Measurements from ENCODE around the gene RAB3B. TPM values are rescaled to one million over a fixed set of nuclear protein-coding genes. Genes with fewer than 3 reads are reported as not detected.

The RAB3B gene
- 5.4 to 8.9 TPM (median 7.4 TPM) in 5 replicates for total RNA-seq (2022; extraction: Qiagen RNA extraction)

GRCh38 chr1:51990478-51990965, at the start of gene RAB3B:
Gene RAB3B (minus strand): TSS chr1:51990700. CDS start chr1:51977117, 13,583 bp downstream.

GRCh38 chr1:52033190-52034049, 42.9 kb upstream of the RAB3B start, which contains the start of gene KTI12:
Gene KTI12 (minus strand): TSS chr1:52033810. CDS start chr1:52033761, 49 bp downstream.

GRCh38 chr1:51878616-51879336, 111.7 kb downstream of the RAB3B start, which contains the start of gene NRDC:
Gene NRDC (minus strand): TSS chr1:51878727. CDS start chr1:51878615, 112 bp downstream.

Other genes with a start within 250 kb of the RAB3B start
- 68.2 to 87.3 TPM (median 84.9 TPM) in 5 replicates for gene NRDC, start 112.0 kb downstream of the RAB3B start, total RNA-seq (2022; extraction: Qiagen RNA extraction)
- gene KTI12, start 43.1 kb upstream of the RAB3B start, total RNA-seq (2022; extraction: Qiagen RNA extraction): 14.8 to 16.3 TPM (median 16.2 TPM) in 5 replicates
- gene TXNDC12, start 64.5 kb upstream of the RAB3B start, total RNA-seq (2022; extraction: Qiagen RNA extraction): 32.3 to 43.7 TPM (median 35.7 TPM) in 5 replicates
- 29.0 to 44.2 TPM (median 30.8 TPM) in 5 replicates for gene BTF3L4, start 65.6 kb upstream of the RAB3B start, total RNA-seq (2022; extraction: Qiagen RNA extraction)
- 7.9 to 10.0 TPM (median 8.6 TPM) in 5 replicates for gene ZFYVE9, start 151.4 kb upstream of the RAB3B start, total RNA-seq (2022; extraction: Qiagen RNA extraction)